Ammon's horn (tissue), 1 donor: Measurements from ENCODE around the gene RAET1L.
"Not testable (repeated sequence)": the region's sequence is repeated elsewhere in the genome, so short reads cannot be mapped to it uniquely, and the experiment has no call there.

Experiments
- DNase-seq: peaks from one replicate; pipeline ENCODE4 v3.0.0-alpha.2; 2016; ENCODE audit warnings: low spot score

RAET1L gene, protein sequence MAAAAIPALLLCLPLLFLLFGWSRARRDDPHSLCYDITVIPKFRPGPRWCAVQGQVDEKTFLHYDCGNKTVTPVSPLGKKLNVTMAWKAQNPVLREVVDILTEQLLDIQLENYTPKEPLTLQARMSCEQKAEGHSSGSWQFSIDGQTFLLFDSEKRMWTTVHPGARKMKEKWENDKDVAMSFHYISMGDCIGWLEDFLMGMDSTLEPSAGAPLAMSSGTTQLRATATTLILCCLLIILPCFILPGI

DNA sequence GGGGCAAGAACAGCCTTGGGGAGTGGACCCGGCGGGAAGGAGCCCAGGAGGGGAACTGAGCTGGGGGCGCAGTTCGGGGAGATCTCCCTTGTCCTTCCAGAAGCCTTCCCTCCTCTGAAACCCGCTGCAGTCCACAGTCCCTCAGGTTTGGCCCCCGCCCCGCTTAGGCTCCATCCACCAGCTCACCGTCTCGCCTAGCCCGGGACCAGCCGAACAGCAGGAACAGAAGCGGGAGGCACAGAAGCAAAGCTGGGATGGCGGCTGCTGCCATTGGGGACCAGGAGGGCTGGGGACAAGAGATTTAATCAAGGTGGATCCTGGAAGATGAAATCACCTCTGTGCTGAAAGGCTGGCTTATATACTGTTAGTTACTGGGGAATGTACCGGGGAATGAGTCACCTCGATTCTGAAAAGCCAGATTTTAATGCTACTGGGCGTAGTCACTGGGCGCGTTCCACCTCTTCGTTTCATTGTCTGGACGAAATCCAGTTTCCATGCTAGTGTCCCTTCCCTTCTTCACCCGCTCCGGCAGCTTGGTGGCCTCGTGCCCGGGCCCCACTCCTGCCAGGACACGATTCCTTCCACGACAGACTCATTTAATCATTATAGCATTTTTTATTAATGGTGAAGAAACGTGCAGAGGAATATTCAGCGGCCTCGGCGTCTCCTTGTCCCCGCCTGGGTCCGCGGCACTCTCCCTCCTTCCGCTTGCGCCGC is at the start of gene RAET1L:
Gene RAET1L (minus strand): TSS at position 332 of the 717 bp plus-strand sequence. CDS start 61 bp downstream, at position 271.
- DNase-seq: no peak

DNA sequence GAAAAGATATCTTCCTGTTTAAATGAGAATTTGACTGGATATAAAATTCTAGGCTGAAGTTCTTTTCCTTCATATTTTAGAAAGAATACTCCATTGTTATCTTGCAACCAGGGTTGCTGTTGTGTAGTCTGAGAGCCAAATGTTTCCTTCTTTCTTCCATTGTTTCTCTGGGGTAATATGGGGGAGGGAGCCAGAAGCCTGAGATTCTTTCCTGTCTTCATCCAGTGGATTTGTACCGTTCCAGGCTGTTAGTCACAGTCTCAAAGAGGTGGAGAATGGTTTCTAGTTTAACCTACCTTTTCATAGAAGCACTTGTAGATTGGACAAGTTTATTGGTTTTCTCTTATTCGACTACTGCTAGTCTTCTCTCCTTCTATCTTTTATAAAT is 49.7 kb upstream of the RAET1L start:
- DNase-seq: no peak

DNA sequence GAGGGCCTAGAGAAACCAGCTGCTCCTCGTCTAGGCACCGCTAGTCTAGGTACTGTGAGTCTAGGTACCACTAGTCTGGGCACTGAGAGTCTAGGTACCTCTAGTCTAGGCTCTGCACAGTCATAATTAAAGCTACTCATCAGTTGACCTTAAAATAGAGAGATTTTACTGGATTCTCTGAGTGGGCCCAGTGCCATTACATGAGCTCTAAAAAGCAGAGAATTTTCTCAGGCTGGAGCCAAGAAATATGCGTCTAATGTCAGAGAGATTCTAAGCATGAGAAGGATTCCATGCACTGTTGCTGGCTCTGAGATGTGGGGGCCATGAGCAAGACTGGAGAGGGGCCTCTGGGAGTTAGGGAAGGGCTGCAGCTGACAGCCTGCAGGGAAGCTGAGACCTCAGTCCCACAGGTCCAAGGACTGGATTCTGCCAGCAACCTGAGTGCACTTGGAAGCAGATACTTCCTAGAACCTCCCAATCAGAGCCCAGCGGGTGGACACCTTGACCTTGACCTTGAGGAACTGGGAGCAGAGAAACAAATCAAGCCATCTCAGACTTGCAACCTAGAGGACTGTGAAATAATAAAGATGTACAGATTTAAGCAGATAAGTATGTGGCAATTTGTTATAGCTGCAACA is 49.2 kb upstream of the RAET1L start:
- DNase-seq: not testable (repeated sequence)

DNA sequence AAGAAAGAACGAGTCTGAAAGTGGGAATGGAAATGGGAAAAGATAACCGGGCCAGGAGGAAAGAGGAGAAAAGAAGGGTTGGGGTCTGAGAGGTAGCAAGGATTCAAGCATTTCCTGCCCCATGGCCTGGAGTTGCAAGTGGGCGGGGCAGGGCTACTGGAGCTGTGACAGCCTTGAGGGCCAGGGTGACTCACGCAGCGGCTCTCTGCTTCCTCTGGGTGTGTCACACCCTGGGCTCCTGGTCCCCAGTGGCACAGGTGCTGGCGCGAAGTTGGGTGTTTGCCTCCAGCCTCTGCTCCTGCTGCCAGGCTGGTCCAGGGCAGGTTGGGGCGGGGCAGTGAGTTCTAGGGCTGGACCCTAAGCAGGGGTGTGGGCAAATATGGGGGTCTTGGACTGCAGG is 46.9 kb upstream of the RAET1L start:
- DNase-seq: no peak

DNA sequence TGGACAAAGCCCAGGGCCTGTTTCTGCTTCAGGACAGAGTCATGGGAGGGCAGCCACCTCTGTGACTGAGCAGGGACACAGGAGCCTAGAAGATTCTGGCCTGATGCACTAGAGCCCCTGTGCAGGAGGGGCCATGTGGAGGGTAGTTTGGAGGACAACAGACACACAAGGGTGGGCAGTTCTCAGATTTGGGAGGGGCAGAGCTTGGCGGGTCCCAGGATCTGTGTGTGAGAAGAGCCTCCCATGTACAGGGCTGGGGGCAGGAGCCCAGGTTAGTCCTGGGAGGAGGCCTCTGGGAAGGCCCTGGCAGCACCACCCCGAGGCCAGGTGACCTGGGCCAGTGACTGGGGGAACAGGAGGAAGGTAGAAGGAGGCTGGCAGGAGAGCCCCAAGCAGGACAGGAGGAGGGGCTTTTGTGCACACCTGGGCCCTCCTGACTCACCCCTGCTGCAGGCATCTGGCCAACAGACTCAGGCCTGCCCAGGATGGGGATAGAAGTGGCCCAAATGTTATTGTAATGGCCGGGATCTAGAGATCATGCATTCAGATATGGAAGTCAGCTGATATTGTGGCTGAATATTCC is 45.0 kb upstream of the RAET1L start:
- no peak for DNase-seq

DNA sequence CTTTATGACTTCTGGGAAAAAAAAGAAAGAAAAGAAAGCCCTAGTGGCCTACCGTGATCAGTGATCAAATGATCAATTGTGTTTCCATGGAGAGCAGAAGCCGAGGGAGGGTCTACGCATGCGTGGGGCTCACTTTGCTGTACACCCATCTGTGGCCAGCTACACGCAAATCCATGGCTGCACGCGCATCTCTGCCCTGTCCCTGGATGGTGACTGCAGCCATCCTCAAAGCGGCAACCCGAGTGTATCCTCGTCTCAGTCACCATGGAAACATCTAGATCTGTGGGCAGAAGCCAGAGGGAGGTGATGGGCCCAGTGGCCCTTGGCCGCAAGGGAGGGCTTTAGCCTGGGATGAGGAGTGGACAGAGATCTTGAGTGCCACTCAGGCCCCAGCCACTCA is 44.4 kb upstream of the RAET1L start:
- peak; percentile 63 for DNase-seq

DNA sequence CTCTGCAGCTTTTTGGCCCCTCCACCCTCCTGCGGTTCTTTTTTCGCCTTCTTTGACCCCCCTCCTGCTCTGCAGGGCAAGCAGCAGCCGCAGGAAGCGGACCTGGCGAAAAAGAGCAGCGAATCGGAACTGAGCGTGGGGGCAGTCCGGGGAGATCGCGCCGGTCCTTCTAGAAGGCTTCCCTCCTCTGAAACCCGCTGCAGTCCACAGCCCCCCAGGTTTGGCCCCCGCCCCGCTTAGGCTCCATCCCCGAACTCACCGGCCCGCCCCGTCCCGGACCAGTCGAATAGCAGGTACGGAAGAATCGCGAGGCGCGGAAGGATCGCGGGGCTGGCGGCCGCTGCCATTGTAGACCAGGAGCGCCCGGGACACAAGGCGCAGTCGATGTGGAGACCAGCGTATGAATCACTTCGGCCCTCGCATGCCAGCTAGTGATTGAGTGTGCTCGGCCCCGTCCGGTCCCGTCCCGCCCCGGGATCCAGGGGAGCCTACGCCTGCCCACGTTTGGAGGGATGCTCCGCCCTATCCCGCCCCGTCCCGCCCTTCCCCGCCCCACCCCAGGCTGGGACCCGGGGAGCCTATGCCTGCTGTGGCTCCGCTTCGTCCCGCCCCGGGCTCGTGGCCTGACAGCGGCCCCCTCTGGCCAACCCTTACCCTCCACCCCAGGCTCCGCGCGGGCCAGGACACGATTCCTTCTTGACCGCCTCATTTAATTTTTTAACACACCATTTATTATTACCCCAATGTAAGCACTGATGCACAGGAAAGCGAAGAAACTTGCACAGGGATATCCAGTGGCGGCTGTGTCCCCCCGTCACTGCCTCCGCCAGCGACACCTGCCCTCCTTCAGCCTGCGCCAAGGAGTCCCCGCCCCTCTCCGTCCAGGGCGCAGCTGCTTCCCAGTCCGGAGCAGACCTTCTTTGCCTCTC is 43.7 kb upstream of the RAET1L start, which contains the start of gene ULBP3:
Gene ULBP3 (minus strand): TSS at position 402 of the 929 bp plus-strand sequence. CDS start 55 bp downstream, at position 347.
- peak; percentile 78 for DNase-seq

DNA sequence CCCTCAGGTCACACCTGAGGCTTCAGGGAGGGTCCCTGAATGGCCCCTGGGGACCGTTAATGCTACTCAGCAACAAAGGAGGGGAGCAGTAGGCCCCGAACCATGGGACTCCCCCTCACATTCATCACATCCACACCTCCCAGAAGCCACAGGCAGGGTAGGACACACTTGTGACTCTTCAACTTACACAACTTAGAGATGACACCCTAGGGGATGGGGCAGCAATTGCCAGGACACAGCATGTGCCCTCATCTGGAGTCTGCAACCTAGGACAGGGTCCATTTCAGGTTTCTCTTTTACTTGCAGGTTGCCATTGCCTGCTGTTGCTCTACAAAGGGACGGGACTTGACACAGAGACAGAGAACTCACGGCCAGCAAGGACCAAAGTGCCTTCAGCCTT is 42.8 kb upstream of the RAET1L start:
- DNase-seq: no peak

DNA sequence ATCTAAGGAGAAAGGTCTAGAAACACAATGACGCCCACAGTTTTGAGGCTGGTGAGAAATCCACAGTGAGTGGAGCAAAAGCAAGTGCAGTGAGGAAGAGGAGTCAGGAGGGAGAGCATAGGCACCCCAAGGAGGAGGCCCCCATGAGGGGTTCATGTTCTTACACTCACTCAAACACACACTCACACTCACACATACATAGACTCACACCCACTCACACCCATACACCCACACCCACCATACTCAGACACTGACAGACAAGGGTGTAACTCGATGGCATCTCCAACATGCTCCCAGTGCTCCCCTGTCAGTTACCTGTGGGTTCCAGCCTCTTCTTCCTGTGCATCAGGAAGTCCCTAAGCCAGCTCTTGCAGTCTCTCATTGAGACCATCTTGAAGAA is 39.8 kb upstream of the RAET1L start:
- DNase-seq: no peak

DNA sequence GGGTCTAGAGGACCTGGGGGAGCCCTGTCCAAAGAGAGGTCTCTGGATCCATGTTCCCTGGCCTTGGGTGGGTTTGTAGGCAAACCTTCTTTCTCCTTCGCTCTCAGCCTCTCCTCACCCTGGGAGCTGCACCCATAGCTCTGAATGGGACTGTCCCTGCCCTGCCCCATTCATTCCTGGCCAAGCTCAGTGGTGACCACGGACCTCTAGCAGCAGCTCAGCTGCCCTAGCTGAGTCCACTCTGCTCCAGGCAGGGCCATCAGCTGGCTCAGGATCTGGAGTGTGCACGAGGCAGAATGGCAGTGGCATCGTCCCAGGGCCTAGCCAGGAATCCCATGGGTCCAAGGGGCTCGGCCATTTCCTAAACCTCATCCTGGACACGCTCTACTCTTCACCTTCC is 38.3 kb upstream of the RAET1L start:
- DNase-seq: no peak

DNA sequence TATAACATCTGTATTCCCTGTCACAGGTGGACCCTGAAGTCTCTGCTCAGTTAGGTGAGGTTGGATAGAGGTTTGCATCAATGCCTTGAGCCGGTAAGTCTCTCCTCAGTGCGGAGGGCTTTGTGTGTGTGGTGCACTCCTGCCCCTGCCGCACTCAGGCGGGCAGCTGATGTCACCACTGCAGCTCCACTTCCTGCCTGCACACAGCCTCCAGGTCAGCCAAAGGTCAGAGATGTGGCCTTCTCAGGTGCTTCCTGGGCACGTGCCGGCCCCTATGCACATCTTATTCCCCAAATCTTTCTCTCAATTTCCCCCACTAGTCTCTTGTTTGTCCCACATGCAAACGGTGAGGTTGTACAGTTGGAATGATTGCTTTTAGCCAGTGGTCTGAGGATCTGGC is 34.6 kb upstream of the RAET1L start:
- DNase-seq: not testable (repeated sequence)

DNA sequence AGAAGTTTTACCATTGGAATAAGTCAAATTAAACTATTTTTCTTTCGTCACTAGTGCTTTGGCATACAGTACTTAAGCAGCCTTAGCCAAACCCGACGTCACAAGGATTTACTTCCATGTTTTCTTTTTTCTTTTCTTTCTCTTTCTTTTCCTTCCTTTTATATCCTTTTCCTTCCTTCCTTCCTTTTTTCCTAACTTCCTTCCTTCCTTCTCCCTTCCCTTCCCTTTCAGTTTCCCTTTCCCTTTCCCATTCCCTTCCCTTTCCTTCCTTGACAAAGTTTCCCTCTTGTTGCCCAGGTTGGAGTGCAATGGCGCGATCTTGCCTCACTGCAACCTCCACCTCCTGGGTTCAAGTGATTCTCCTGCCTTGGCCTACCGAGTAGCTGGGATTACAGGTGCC is 33.7 kb upstream of the RAET1L start:
- no peak for DNase-seq

DNA sequence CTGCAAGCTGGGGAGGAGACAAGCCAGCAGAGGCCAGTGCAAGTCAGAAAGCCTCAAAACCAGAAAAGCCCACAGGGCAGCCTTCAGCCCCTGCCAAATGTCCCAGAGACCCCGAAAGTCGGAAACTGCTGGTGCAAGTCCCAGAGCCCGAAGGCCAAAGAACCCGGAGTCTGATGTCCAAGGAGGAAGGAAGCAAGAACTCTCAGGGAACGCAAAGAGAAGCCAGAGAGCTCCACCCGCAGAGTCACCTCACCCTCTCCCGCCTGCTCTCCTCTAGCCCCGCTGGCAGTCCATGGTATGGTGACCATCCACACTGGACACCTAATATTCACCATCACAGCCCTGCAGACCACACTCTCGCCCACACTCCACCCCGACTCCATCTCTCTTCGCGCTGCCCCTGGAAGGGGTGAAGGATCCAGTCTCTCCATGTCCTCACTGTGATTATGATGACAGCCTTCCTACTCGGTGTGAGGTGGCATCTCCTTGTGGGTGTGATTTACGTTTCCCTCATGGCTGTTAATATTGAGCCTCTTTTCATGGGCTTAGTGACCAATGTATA is 33.0 kb upstream of the RAET1L start:
- no peak for DNase-seq

DNA sequence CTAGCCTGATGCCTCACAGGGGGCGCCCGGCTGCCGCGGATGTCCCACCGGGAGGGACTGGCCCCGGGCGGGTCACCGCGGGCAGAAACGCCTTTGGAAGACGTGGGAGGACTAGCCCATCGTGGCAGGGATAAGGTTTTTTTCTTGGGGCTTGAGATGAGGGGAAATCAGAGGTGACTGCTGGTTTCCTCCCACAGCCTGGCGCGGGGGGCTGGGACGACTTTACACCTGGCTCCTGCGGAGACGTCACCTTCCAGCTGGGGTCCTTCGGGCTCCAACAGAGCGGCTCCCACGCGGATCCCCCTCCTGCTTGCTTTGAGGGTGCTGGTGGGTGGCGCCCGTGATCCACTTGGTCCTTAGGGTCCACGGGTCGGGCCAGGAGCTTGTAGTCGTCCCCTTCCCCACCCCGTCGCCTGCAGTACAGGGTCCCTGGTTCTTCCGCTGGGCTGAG is 32.2 kb upstream of the RAET1L start:
- no peak for DNase-seq

DNA sequence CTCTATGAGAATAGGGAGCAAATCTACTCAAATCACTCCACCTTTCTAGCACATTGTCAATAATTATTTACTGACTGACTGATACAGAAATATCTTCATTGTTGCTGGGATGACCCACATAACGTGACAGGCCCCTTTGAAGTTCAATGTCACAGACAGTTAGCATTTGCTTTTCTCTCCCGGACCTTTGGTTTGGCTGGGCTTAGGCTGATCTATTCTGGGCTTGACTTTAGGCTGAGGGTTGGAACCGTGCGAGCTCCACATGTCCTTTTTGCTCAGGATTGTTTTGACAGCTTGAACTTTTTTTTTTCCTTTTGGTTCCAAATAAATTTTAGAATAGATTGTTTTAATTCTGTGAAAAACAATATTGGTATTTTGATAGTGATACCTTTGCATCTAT is 31.6 kb upstream of the RAET1L start:
- DNase-seq: no peak

DNA sequence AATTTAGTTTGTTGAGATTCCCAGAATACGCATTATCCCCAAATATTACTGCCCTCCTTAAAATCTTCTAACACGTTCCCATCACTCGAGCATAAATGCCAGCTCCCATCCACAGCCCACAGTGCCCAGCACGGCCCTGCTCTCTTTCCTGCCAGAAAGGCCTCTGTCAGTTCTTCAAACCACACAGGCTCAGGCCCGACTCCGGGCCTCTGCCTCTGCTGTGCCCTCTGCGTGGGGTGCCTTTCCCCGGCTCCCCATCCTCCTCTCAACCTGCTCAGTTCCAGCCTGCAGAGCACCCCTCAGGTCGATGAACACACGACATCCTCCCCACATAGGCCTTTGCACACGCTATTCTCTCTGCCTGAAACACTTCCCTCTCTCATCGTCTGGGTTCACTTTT is 30.8 kb upstream of the RAET1L start:
- DNase-seq: no peak

DNA sequence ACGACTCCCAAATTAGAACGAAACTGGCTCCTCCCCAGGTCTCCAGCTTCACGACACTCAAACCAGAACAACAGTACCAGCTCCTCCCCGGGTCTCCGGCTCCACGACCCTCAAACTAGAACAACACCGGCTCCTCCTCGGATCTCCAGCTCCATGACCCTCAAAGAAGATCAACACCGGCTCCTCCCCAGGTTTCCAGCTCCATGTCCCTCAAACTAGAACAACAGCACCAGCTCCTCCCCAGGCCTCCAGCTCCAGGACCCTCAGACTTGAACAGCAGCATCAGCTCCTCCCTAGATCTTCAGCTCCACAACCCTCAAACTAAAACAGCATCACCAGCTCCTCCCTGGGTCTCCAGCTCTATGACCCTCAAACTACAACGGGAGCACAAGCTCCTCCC is 29.8 kb upstream of the RAET1L start:
- DNase-seq: no peak

DNA sequence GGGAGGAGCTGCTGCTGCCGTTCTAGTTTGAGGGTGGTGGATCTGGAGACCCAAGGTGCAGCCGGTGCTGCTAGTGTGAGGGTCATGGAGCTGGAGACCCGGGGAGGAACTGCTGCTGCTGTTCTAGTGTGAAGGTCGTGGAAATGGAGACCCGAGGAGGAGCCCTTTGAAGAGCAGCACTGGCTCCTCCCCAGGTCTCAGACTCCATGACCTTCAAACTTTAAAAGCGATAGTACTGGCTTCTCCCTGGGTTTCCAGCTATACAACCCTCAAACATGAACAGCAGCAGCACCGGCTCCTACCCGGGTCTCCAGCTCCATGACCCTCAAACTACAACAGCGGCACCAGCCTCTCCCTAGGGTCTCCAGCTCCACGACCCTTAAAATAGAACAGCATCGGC is 28.1 kb upstream of the RAET1L start:
- DNase-seq: no peak

DNA sequence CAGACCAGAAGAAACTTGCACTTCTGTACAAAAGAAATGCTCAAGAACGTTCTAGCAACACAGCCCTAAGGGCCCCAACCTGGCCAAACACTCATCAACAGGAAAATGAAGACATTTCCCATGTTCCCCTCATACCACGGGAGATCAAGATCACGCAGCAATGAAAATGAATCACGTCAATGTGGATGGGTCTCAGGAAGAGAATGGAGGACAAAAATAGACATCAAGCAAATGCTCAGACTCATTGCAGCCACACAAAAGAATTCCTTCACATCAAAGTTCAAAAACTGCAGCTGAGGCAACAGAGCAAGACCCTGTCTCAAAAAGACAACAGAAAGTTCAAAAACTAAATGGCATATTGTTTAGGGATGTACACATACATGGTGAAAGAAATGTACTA is 25.5 kb upstream of the RAET1L start:
- no peak for DNase-seq

DNA sequence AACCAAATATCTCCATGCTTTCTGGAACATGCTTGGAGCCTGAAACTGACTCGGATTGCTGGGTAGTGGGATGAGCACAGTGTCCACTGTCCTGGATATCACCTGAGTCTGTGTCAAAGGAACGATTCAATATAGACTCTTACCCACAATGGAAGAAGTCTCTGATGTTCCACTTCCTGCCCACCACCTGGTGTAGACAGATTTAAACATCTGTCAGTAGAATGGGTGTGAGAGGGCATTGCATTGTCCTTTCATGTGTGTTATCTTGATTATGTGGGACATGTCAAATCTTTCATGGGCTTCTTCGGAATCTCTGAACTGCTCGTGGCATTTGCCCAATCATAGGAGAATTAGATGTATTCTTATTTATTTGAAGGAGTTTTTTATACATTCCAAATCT is 22.8 kb upstream of the RAET1L start:
- no peak for DNase-seq

DNA sequence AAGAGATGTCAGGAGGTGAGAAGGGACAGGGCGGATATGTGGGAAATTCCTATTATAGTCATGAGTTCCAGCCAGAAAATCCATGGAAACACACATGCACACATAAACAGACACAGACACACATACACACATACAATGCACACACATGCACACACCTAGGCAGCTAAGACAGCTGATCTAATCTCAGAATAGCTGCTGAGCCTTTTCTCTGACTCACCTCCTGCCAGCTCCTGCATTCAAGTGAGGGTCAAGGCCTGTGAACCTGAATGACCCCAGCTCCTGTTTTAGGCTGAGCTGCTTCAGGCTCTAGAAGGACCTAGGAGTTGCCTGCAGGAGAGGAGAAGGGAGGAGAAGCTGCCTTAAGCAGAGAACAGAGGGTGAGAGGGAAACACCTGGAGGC is 21.6 kb upstream of the RAET1L start:
- DNase-seq: no peak
